Keratinocyte (primary cell): Measurements from ENCODE around the gene SGK2. TPM values are rescaled to one million over a fixed set of nuclear protein-coding genes. Genes with fewer than 3 reads are reported as not detected.

Source experiments
- DNase-seq: peaks from one replicate; pipeline ENCODE4 v3.0.0-alpha.2; 2011; ENCODE audit warnings: low read depth, missing footprints, low spot score
- FAIRE-seq: peaks from 2 replicates; lab custom pipeline; 2011; peaks lifted over from hg19 to GRCh38; lab: Jason Lieb, UNC
- H2AFZ ChIP-seq: 2 replicates; pipeline ENCODE4 v1.6.0; 2012; ENCODE audit warnings: low read length, control low read depth, inconsistent platforms; ENCODE audit not compliant: control insufficient read depth
- H3K27ac ChIP-seq: 2 replicates; pipeline ENCODE4 v1.5.1; 2011; ENCODE audit warnings: low read length; ENCODE audit not compliant: control insufficient read depth, insufficient read depth
- H3K27me3 ChIP-seq: 3 replicates; pipeline ENCODE4 v1.6.0; 2011; ENCODE audit warnings: low read length; ENCODE audit not compliant: control insufficient read depth, insufficient read depth; ENCODE audit errors: extremely low read depth
- H3K36me3 ChIP-seq, 2 experiments: 2 replicates in 1 of 2; 3 replicates in 1 of 2; pipeline ENCODE4 v1.5.1; 2011; ENCODE audit warnings: low read length in 2 of 2, mild to moderate bottlenecking in 1 of 2; ENCODE audit not compliant: control insufficient read depth in 2 of 2, insufficient read depth in 2 of 2; ENCODE audit errors: extremely low read depth in 1 of 2
- H3K4me1 ChIP-seq: 3 replicates; pipeline ENCODE4 v1.5.1; 2011; ENCODE audit warnings: low read length; ENCODE audit not compliant: control insufficient read depth, insufficient read depth; ENCODE audit errors: extremely low read depth
- H3K4me2 ChIP-seq: 3 replicates; pipeline ENCODE4 v1.6.0; 2011; ENCODE audit warnings: low read depth, low read length; ENCODE audit not compliant: control insufficient read depth, insufficient read depth; ENCODE audit errors: extremely low read depth
- H3K4me3 ChIP-seq, 3 experiments: fragments of 200-600 bp in 1 of 3; sonication (generic) in 1 of 3; 2 replicates in 2 of 3; 3 replicates in 1 of 3; pipeline ENCODE4 v1.5.1; 2011 to 2016; ENCODE audit warnings: low read length in 3 of 3, mild to moderate bottlenecking in 3 of 3, control low read depth in 2 of 3, inconsistent platforms in 1 of 3, low read depth in 1 of 3, mixed read lengths in 1 of 3, mixed run types in 1 of 3, moderate library complexity in 1 of 3; ENCODE audit not compliant: control insufficient read depth in 2 of 3, insufficient read depth in 2 of 3; ENCODE audit errors: extremely low read depth in 1 of 3
- H3K79me2 ChIP-seq: 2 replicates; pipeline ENCODE4 v1.6.0; 2012; ENCODE audit warnings: low read length; ENCODE audit not compliant: control insufficient read depth, insufficient read depth
- H3K9ac ChIP-seq: 3 replicates; pipeline ENCODE4 v1.6.0; 2011; ENCODE audit warnings: low read length; ENCODE audit not compliant: control insufficient read depth, insufficient read depth; ENCODE audit errors: extremely low read depth
- H3K9me1 ChIP-seq: 3 replicates; pipeline ENCODE4 v1.6.0; 2011; ENCODE audit warnings: low read length; ENCODE audit not compliant: control insufficient read depth, insufficient read depth; ENCODE audit errors: extremely low read depth
- H3K9me3 ChIP-seq: 2 replicates; pipeline ENCODE4 v1.5.1; 2012; ENCODE audit warnings: low read depth, low read length; ENCODE audit not compliant: control insufficient read depth
- H4K20me1 ChIP-seq: 3 replicates; pipeline ENCODE4 v1.6.0; 2011; ENCODE audit warnings: low read length; ENCODE audit not compliant: control insufficient read depth, insufficient read depth; ENCODE audit errors: extremely low read depth
- EZH2 ChIP-seq: IDR thresholded peaks from one replicate; pipeline ENCODE4 v1.6.1; 2012; ENCODE audit warnings: inconsistent platforms, mild to moderate bottlenecking, low read length, moderate library complexity
- dilution Hi-C: fragments of 300-500 bp; cut with MboI; formaldehyde crosslinking; loops from one replicate; pipeline ENCODE4 v1.7.0; 2020; ENCODE audit warnings: low sequenced_read_pairs; ENCODE audit not compliant: extremely low pct_ligation_motif_present
- polyA minus RNA-seq, 3 experiments: library from RNA; depleted of rRNA, polyadenylated mRNA; stranded (reverse); fragments of >200 nt; gene quantifications; 1 replicate in 1 of 3; 2 replicates in 1 of 3; 3 replicates in 1 of 3; pipeline ENCODE4 v1.2.3, GENCODE V29; 2011
- polyA plus RNA-seq, 5 experiments: library from polyadenylated mRNA; depleted of rRNA in 3 of 5; stranded (reverse) in 3 of 5; stranded (forward) in 1 of 5; unstranded in 1 of 5; fragments of >200 nt; gene quantifications; 1 replicate in 1 of 5; 2 replicates in 3 of 5; 3 replicates in 1 of 5; pipeline versions ENCODE4 v1.2.1 to v1.2.3, GENCODE V29; 2011 to 2012; ENCODE audit warnings: missing spikeins in 2 of 5, low read depth in 1 of 5, low replicate concordance in 1 of 5
- TF ChIP-seq, protein P1 (sequence below), 3 experiments: IDR thresholded peaks in 1 of 3; conservative IDR thresholded peaks in 1 of 3; optimal IDR thresholded peaks in 1 of 3; 2 replicates in 2 of 3; 3 replicates in 1 of 3; pipeline versions ENCODE3 to v1.5.1; 2011; ENCODE audit warnings: low read length in 3 of 3, mild to moderate bottlenecking in 3 of 3, moderate library complexity in 2 of 3, control low read depth in 1 of 3, inconsistent platforms in 1 of 3; ENCODE audit not compliant: insufficient read depth in 2 of 3; ENCODE audit errors: extremely low read depth in 1 of 3

Gene SGK2
- polyA plus RNA-seq, result 0.12 to 0.23 TPM in 2 of 3 replicates, not detected in the other
- polyA plus RNA-seq (2011; ENCODE audit: low read depth), result 2.8 TPM
- not detected in 2 replicates for polyA plus RNA-seq (2011; cell fraction: cytosol; rRNA removed)
- 0.70 and 2.1 TPM in 2 replicates for polyA plus RNA-seq (2011; cell fraction: nucleus; rRNA removed)
- polyA plus RNA-seq (2012; ENCODE audit: low replicate concordance), result 0.09 and 1.7 TPM in 2 replicates
- polyA minus RNA-seq, result not detected in 3 replicates
- polyA minus RNA-seq (2011; cell fraction: cytosol; rRNA and poly(A)+ RNA removed), result not detected
- 0.21 and 0.93 TPM in 2 replicates for polyA minus RNA-seq (2011; cell fraction: nucleus; rRNA and poly(A)+ RNA removed)

DNA sequence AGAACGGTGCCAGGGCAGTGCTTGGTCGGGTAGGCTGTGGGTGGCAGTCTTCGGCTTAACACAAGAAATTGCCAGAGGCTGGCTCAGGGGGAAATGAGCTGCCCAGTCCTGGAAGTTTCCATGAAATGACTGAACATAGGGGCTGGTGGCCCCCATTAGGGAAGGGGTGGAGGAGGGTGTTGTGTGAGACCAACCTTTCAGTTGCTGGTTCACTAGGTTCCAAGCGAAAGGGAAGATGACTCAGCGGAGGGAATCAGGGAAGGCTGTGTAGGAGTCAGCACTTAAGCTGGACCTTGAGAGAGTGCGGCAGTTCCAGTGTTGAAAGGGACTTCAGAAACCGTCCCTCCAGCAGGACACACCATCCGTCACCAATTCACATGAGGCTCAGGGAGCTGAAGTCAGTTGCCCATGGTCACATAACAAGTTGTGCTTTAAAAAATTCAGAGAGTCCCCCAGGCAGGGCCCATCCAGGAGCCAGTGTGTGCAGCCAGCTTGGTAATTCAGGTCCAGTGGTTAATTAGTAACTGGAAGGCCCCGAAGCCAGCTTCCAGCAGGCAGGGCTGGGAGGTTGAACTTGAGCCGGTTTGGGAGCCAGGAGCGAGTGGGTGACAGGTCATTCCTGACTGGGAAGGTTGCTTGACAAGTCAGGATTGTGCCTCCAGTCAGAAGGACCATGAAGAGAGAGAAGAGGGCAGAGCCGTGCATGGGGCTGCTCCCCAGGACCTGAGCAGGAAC, at the start of gene SGK2:
Gene SGK2 (plus strand): TSS at position 616 of the 735 bp plus-strand sequence. CDS start 7,469 bp downstream, outside the sequence.
- DNase-seq (no peak), FAIRE-seq (no peak)
- Histone ChIP-seq H3K79me2 (no peaks in the 10 kb centered on the region), H3K27ac (no peak within 1 kb of the TSS), H3K4me2 (no peak within 1 kb of the TSS), H3K36me3 (no peaks in the 10 kb centered on the region), H3K4me3 (no peak within 1 kb of the TSS), H3K27me3 (peaks cover 5% of the 10 kb centered on the region), H3K9ac (no peak within 1 kb of the TSS), H2AFZ (no peak within 1 kb of the TSS), H4K20me1 (no peaks in the 10 kb centered on the region), H3K4me1 (no peaks in the 10 kb centered on the region), H3K9me1 (no peaks in the 10 kb centered on the region), H3K9me3 (no peaks in the 10 kb centered on the region)
- dilution Hi-C loops, result no loop called here
- TF ChIP-seq, protein P1, sequence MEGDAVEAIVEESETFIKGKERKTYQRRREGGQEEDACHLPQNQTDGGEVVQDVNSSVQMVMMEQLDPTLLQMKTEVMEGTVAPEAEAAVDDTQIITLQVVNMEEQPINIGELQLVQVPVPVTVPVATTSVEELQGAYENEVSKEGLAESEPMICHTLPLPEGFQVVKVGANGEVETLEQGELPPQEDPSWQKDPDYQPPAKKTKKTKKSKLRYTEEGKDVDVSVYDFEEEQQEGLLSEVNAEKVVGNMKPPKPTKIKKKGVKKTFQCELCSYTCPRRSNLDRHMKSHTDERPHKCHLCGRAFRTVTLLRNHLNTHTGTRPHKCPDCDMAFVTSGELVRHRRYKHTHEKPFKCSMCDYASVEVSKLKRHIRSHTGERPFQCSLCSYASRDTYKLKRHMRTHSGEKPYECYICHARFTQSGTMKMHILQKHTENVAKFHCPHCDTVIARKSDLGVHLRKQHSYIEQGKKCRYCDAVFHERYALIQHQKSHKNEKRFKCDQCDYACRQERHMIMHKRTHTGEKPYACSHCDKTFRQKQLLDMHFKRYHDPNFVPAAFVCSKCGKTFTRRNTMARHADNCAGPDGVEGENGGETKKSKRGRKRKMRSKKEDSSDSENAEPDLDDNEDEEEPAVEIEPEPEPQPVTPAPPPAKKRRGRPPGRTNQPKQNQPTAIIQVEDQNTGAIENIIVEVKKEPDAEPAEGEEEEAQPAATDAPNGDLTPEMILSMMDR (optimal IDR thresholded peaks at IDR 0.05 in 1 of 3, IDR thresholded peaks at IDR 0.05 in 1 of 3, conservative IDR thresholded peaks at IDR 0.05 in 1 of 3; ENCODE audit: extremely low read depth in 1 of 3, insufficient read depth in 2 of 3, low read length in 3 of 3), result no peak
- TF ChIP-seq EZH2, result no peak

DNA sequence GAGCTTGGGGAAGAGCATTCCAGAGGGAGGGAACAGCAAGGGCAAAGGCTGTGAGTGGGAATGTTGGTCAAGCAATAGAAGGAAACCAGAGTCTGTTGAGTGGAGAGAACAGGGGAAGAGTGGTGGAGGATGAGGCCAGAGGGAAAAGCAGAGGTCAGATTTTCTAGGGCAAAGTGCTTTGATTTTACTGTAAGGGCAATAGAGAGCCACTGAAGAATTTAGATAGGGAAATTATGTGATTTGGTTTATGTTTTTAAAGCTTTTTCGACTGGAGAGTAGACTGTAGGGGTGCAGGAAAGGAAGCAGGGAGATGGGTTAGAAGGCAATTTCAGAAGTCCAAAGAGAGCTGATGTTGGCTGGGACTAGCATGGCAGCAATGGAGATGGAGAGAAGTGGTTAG, 46.9 kb upstream of the SGK2 start:
- Histone ChIP-seq H2AFZ (no peak overlapping the region), H3K9me3 (no peaks in the 10 kb centered on the region), H3K4me3 (no peak overlapping the region), H4K20me1 (no peaks in the 10 kb centered on the region), H3K4me1 (no peaks in the 10 kb centered on the region), H3K9ac (no peak overlapping the region), H3K27me3 (peaks cover 6% of the 10 kb centered on the region), H3K4me2 (no peak overlapping the region), H3K36me3 (no peaks in the 10 kb centered on the region), H3K27ac (no peak overlapping the region), H3K9me1 (no peaks in the 10 kb centered on the region), H3K79me2 (no peaks in the 10 kb centered on the region)
- no peak for FAIRE-seq
- TF ChIP-seq EZH2, result no peak
- TF ChIP-seq, protein P1 (optimal IDR thresholded peaks at IDR 0.05 in 1 of 3, IDR thresholded peaks at IDR 0.05 in 1 of 3, conservative IDR thresholded peaks at IDR 0.05 in 1 of 3; ENCODE audit: extremely low read depth in 1 of 3, insufficient read depth in 2 of 3, low read length in 3 of 3), result no peak
- DNase-seq, result no peak
- dilution Hi-C loops, result no loop called here
